Thyroid gland (tissue), 4 donors: ENCODE data around the gene TDG. TPM values are rescaled to one million over a fixed set of nuclear protein-coding genes. Genes with fewer than 3 reads are reported as not detected.
A peak's percentile ranks its signal among the peaks of the same experiment; 100 is the strongest.

Experiments used
- DNase-seq, 2 donors: peaks; one replicate each; pipeline ENCODE4 v3.0.0-alpha.2; 2019
- H3K27ac ChIP-seq, 3 donors: fragments of 200-600 bp; sonication (generic); 1 replicate in 2 of 3; 2 replicates in 1 of 3; pipeline ENCODE4 v1.5.1; 2016 to 2019; ENCODE audit warnings: mild to moderate bottlenecking in 1 of 3, moderate library complexity in 1 of 3
- H3K27me3 ChIP-seq: fragments of 200-600 bp; sonication (generic); one replicate; pipeline ENCODE4 v1.5.1; 2019
- H3K36me3 ChIP-seq, 2 donors: fragments of 200-600 bp; sonication (generic); one replicate each; pipeline ENCODE4 v1.5.1; 2016 to 2019
- H3K4me1 ChIP-seq, 2 donors: fragments of 200-600 bp; sonication (generic); one replicate each; pipeline ENCODE4 v1.5.1; 2017 to 2019
- H3K4me3 ChIP-seq, 3 donors: fragments of 200-600 bp; sonication (generic); replicated peaks in 1 of 3; 1 replicate in 2 of 3; 2 replicates in 1 of 3; pipeline ENCODE4 v1.5.1; 2016; ENCODE audit warnings: mild to moderate bottlenecking in 1 of 3
- H3K9me3 ChIP-seq: fragments of 200-600 bp; sonication (generic); one replicate; pipeline ENCODE4 v1.5.1; 2017
- POLR2A ChIP-seq, 2 donors: fragments of 450-650 bp; IDR thresholded peaks; one replicate each; pipeline ENCODE4 v1.6.1; 2017; ENCODE audit warnings: antibody characterized with exemption in 2 of 2, mild to moderate bottlenecking in 2 of 2, moderate library complexity in 1 of 2
- WGBS, 2 donors: methylation state at CpG; one replicate each; pipeline ENCODE4 v1.1.5; 2017; 5-methylcytosine and 5-hydroxymethylcytosine counted together
- intact Hi-C: fragments of 100-400 bp; cut with DNase I; formaldehyde crosslinking; loops from one replicate; pipeline ENCODE4 v1.15.1; 2023
- total RNA-seq, 4 donors: library from RNA; depleted of rRNA; stranded (reverse); fragments of >200 nt; gene quantifications; one replicate each; pipeline ENCODE4 v1.2.3, GENCODE V29; 2016
- TF ChIP-seq, protein P1 (sequence below), 6 experiments: fragments of 200-600 bp in 3 of 6; fragments of 450-650 bp in 3 of 6; sonication (generic) in 3 of 6; IDR thresholded peaks; one replicate each; pipeline ENCODE4 v1.5.1; 2016 to 2019; ENCODE audit warnings: antibody characterized with exemption in 6 of 6, mild to moderate bottlenecking in 2 of 6, inconsistent platforms in 1 of 6, moderate library complexity in 1 of 6

Gene TDG
- 10 to 100 TPM; 20.5 to 33.1 (median 28.2) TPM for total RNA-seq

DNA sequence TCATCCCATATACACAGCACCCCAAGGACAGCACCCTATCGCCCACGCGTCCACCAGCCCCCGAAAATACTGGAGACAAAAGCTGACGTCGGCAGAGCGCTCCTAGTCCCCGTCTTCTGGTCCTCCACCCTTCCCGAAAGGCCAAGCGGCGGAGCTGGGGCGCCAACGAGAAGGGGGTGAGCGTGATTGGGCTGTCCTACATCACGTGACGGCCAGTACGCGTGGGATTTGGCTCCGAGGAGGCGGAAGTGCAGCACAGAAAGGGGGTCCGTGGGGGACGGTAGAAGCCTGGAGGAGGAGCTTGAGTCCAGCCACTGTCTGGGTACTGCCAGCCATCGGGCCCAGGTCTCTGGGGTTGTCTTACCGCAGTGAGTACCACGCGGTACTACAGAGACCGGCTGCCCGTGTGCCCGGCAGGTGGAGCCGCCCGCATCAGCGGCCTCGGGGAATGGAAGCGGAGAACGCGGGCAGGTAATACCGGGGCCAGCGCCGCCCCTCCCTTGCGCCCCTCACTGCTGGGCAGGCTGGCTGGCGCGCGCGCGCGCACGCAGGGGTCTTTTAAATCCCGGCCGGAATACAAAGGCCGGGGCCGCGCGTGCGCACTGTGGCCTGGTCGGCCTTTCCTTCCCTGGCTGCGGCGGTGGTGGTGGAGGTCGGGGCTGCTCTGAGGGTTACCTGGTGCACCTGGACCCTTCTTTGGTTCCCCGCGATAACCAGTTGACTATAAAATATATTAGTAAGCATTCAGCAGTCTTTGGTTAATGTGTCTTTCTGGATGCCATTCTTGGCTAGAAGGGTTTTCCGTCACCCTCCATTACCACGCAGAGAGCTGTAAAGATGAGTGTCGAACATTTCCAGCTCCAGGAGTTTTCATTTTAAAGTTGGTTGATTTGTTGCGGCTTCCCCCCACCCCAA lies at the start of gene TDG:
TSS of gene TDG (plus strand) at position 283 of the 915 bp plus-strand sequence. CDS start at position 449, 166 bp downstream.
- intact Hi-C loops = no loop called here

DNA sequence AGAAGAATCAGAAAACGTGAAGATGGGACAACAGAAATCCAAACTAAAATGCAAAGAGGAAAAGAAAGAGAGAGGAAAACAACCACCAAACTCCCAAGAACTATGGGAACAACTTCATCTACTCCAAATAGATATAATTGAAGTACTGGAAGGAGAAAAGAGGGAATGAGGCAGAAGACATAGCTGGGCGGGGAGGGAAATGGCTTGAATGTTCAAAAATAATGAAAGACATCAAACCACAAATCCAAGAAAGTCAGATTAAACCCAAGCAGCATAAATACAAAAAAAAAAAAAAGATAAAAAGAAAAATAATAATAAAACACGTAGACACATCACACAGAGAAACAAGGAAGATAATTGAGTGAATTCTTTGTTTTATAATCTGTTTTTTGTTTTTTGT lies 47.8 kb upstream of the TDG start:
- no peak overlapping the region for H3K4me3 ChIP-seq
- H3K9me3 ChIP-seq = no peaks in the 10 kb centered on the region
- intact Hi-C loops = no loop called here
- no peaks in the 10 kb centered on the region for H3K36me3 ChIP-seq
- H3K4me1 ChIP-seq = no peaks in the 10 kb centered on the region
- WGBS, 2 donors = 65 to 82% methylated on average over 3 of the region's 3 CpGs
- H3K27me3 ChIP-seq = no peaks in the 10 kb centered on the region
- TF ChIP-seq POLR2A (IDR thresholded peaks at IDR 0.05) = no peak
- TF ChIP-seq, protein P1, sequence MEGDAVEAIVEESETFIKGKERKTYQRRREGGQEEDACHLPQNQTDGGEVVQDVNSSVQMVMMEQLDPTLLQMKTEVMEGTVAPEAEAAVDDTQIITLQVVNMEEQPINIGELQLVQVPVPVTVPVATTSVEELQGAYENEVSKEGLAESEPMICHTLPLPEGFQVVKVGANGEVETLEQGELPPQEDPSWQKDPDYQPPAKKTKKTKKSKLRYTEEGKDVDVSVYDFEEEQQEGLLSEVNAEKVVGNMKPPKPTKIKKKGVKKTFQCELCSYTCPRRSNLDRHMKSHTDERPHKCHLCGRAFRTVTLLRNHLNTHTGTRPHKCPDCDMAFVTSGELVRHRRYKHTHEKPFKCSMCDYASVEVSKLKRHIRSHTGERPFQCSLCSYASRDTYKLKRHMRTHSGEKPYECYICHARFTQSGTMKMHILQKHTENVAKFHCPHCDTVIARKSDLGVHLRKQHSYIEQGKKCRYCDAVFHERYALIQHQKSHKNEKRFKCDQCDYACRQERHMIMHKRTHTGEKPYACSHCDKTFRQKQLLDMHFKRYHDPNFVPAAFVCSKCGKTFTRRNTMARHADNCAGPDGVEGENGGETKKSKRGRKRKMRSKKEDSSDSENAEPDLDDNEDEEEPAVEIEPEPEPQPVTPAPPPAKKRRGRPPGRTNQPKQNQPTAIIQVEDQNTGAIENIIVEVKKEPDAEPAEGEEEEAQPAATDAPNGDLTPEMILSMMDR (IDR thresholded peaks at IDR 0.05) = no peak
- no peak overlapping the region for H3K27ac ChIP-seq
- no peak for DNase-seq

More for the DNA sequence above, at the start of gene TDG:
- DNase-seq = peak; percentile 98
- Histone ChIP-seq H3K4me3 (peak within 1 kb of the TSS; percentile 64 to 91 (median 69)), H3K27me3 (no peaks in the 10 kb centered on the region), H3K27ac (peak within 1 kb of the TSS; percentile 73 to 95 (median 88)), H3K4me1 (peaks cover 23 to 35% of the 10 kb centered on the region in 2 donors), H3K36me3 (no peaks in the 10 kb centered on the region), H3K9me3 (no peaks in the 10 kb centered on the region)
- TF ChIP-seq POLR2A (IDR thresholded peaks at IDR 0.05) = peak in 1 of 2 donors; percentile 86
- TF ChIP-seq, protein P1 (IDR thresholded peaks at IDR 0.05) = peak in 3 of 6 experiments; percentile 8 to 24 (median 24)
- WGBS, 2 donors = 9 to 10% methylated on average over 42 to 44 of the region's 64 CpGs

DNA sequence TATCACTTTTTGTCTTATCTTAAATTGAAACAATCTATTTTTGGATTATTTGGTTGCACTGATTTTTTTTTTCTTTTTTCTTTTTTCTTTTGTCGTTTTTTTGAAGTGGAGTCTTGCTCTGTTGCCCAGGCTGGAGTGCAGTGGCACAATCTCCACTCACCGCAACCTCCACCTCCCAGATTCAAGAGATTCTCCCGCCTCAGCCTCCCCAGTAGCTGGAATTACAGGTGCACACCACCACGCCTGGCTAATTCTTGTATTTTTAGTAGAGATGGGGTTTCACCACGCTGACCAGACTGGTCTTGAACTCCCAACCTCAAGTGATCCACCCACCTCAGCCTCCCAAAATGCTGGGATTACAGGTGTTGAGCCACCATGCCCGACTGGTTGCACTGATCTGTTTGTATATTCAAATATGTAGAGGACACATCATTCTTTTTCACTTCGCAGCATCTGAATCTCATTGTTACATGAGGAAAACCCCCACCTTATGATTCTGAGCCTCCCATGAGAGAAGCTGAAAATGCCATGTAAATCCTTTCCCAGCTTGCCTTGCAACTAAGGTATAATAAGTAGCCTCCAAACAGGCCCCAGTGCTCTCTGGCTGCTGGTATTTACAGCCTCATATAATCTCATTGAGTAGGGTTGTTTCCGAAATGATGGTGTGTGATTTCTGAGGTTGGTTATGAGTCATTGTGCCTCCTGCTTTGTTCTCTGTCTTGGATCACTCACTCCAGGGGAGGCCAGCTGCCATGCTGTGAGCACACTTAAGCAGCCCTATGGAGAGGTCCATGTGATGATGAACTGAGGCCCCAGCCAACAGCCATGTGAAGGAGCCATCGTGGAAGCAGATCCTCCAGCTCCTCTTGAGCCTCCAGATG lies 40.7 kb upstream of the TDG start:
- Histone ChIP-seq H3K4me1 (peaks cover 0 to 9% of the 10 kb centered on the region in 2 donors), H3K4me3 (no peak overlapping the region), H3K27ac (no peak overlapping the region), H3K27me3 (no peaks in the 10 kb centered on the region), H3K9me3 (no peaks in the 10 kb centered on the region), H3K36me3 (no peaks in the 10 kb centered on the region)
- intact Hi-C loops = no loop called here
- TF ChIP-seq, protein P1 (IDR thresholded peaks at IDR 0.05) = no peak
- no peak for TF ChIP-seq POLR2A (IDR thresholded peaks at IDR 0.05)
- 71 to 76% methylated on average over 8 to 9 of the region's 9 CpGs for WGBS, 2 donors
- no peak for DNase-seq

DNA sequence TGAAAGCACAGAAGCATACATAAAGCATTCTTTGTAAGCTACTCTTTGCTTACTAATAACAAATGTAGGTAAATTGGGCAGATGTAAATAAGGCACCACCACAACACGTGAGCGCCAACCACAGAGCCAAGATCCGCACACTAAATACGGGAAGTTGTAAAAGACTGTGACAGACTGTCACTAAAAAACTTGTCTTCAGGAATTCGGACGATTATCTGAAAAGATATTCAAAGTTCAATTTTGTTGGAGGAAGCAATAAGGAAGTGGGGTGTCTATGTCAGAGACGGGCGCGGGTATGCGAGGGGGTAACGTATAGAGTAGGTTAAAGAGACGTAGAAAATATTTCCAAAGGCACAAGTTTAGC lies 37.0 kb upstream of the TDG start:
- Histone ChIP-seq H3K4me3 (peak overlapping the region in 2 of 3 donors; percentile 28 to 40), H3K9me3 (no peaks in the 10 kb centered on the region), H3K27ac (peak overlapping the region; percentile 87 to 98 (median 94)), H3K4me1 (peaks cover 18 to 19% of the 10 kb centered on the region in 2 donors), H3K36me3 (peaks cover 1 to 10% of the 10 kb centered on the region in 2 donors), H3K27me3 (no peaks in the 10 kb centered on the region)
- 21 to 23% methylated on average over 12 of the region's 12 CpGs for WGBS, 2 donors
- intact Hi-C loops = no loop called here
- TF ChIP-seq POLR2A (IDR thresholded peaks at IDR 0.05) = no peak
- TF ChIP-seq, protein P1 (IDR thresholded peaks at IDR 0.05) = no peak
- peak; percentile 9 to 19 for DNase-seq
